Diencephalon (tissue), 1 donor: Measurements from ENCODE around the gene MEAK7. TPM values are rescaled to one million over a fixed set of nuclear protein-coding genes. Genes with fewer than 3 reads are reported as not detected.

ENCODE experiments used
- total RNA-seq: library from RNA; depleted of rRNA; stranded (reverse); fragments of >200 nt; gene quantifications from one replicate; pipeline ENCODE4 v1.2.3, GENCODE V29; 2014

MEAK7 gene, protein sequence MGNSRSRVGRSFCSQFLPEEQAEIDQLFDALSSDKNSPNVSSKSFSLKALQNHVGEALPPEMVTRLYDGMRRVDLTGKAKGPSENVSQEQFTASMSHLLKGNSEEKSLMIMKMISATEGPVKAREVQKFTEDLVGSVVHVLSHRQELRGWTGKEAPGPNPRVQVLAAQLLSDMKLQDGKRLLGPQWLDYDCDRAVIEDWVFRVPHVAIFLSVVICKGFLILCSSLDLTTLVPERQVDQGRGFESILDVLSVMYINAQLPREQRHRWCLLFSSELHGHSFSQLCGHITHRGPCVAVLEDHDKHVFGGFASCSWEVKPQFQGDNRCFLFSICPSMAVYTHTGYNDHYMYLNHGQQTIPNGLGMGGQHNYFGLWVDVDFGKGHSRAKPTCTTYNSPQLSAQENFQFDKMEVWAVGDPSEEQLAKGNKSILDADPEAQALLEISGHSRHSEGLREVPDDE
- total RNA-seq: 16.1 TPM

DNA sequence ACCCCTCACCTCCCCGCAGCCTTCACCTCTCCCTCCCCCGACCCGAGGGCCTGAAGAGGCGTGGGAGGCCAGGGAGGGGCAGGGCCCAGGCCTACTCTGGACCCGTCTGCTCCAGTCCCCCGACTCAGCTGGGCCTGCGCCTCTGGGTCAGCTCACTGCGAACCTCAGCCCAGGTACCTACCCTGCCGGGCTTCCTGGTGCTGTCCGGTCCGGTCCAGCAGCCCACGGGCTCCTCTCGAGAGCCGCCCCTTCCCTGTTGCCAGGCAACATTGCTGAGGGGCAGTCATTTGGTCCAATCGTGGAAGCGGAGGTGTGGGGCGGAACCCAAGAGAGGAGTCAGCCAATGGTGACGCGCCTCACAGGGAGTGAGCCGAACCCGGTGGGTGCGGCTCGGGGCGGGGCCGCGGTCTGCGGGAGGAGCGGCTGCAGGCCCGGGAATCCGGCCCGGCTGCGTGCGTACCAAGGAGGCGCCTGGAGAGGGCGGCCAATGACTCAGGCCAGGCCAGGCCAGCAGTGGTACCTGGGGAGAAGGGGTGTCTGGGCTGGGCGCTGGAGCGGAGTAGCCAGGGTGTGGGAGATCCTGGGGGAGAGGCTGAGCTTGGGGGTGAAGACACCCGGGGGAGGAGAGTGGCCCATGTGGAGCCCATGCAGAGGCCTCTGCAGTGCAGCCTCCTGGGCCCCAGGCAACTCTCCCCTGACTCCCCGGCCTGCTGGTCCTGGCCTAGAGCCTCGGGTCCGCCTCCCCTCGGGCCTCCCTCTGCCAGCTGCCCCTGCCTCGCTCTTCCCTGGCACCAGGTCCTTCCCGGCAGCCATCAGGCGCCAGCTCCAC is at the start of gene MEAK7:
Gene MEAK7 (minus strand): TSS at position 240 of the 829 bp plus-strand sequence. CDS start 6,573 bp downstream, outside the sequence.

Other genes starting within 250 kb of the MEAK7 start
- gene WFDC1, start 209.8 kb downstream of the MEAK7 start, total RNA-seq: 7.6 TPM
- 3.5 TPM for gene ATP2C2, start 136.1 kb downstream of the MEAK7 start, total RNA-seq
- gene COTL1, start 113.4 kb upstream of the MEAK7 start, total RNA-seq: 82.6 TPM
- gene KLHL36, start 143.9 kb upstream of the MEAK7 start, total RNA-seq: 60.4 TPM
- 57.2 TPM for gene USP10, start 195.3 kb upstream of the MEAK7 start, total RNA-seq